GM11168 (cell line): ENCODE data around the gene SLC27A4.

ENCODE experiments used
- in situ Hi-C: fragments of 300-500 bp; cut with MboI; formaldehyde crosslinking; loops from one replicate; pipeline ENCODE4 v1.12.0; 2022; ENCODE audit warnings: low sequenced_read_pairs; ENCODE audit not compliant: unreplicated experiment

The SLC27A4 gene

GRCh38 chr9:128389395-128390149 lies 49.2 kb downstream of the SLC27A4 start:
- in situ Hi-C loops = no loop called here

- in situ Hi-C loops = no loop called here
These were observed 50.0 kb downstream of the SLC27A4 start for GRCh38 chr9:128390150-128390812.

- in situ Hi-C loops = no loop called here
These were observed 50.7 kb downstream of the SLC27A4 start for GRCh38 chr9:128390813-128391711.

GRCh38 chr9:128391956-128392301 lies 51.6 kb downstream of the SLC27A4 start:
- in situ Hi-C loops = no loop called here

- in situ Hi-C loops = no loop called here
These were observed 52.2 kb downstream of the SLC27A4 start for GRCh38 chr9:128392302-128393144.

GRCh38 chr9:128393145-128393775 lies 52.9 kb downstream of the SLC27A4 start:
- in situ Hi-C loops = no loop called here

GRCh38 chr9:128393970-128394369 lies 53.6 kb downstream of the SLC27A4 start:
- in situ Hi-C loops = no loop called here

- in situ Hi-C loops = no loop called here
These were observed 54.2 kb downstream of the SLC27A4 start for GRCh38 chr9:128394379-128395168.

GRCh38 chr9:128396970-128397613 lies 56.8 kb downstream of the SLC27A4 start:
- in situ Hi-C loops = no loop called here

- in situ Hi-C loops = no loop called here
These were observed 57.5 kb downstream of the SLC27A4 start for GRCh38 chr9:128397831-128398230.

- in situ Hi-C loops = no loop called here
These were observed 59.5 kb downstream of the SLC27A4 start for GRCh38 chr9:128399861-128400260.

- in situ Hi-C loops = no loop called here
These were observed 64.2 kb downstream of the SLC27A4 start for GRCh38 chr9:128404560-128404959.

GRCh38 chr9:128405077-128405779 lies 64.9 kb downstream of the SLC27A4 start:
- in situ Hi-C loops = no loop called here

- in situ Hi-C loops = no loop called here
These were observed 65.4 kb downstream of the SLC27A4 start for GRCh38 chr9:128405780-128406171.

GRCh38 chr9:128406848-128407391 lies 66.6 kb downstream of the SLC27A4 start:
- in situ Hi-C loops = no loop called here

GRCh38 chr9:128408963-128409431 lies 68.7 kb downstream of the SLC27A4 start:
- in situ Hi-C loops = no loop called here

- in situ Hi-C loops = no loop called here
These were observed 69.1 kb downstream of the SLC27A4 start for GRCh38 chr9:128409450-128409849.
